SH-SY5Y (cell line): ENCODE results near the gene SYP.

Experiments
- GATA2 ChIP-seq: IDR thresholded peaks from 2 replicates; pipeline ENCODE4 v1.6.1; 2011; ENCODE audit warnings: mild to moderate bottlenecking, low read depth, low read length
- GATA3 ChIP-seq: IDR thresholded peaks from 2 replicates; pipeline ENCODE4 v1.6.1; 2011; ENCODE audit warnings: low read depth, mild to moderate bottlenecking, low read length, moderate library complexity

DNA sequence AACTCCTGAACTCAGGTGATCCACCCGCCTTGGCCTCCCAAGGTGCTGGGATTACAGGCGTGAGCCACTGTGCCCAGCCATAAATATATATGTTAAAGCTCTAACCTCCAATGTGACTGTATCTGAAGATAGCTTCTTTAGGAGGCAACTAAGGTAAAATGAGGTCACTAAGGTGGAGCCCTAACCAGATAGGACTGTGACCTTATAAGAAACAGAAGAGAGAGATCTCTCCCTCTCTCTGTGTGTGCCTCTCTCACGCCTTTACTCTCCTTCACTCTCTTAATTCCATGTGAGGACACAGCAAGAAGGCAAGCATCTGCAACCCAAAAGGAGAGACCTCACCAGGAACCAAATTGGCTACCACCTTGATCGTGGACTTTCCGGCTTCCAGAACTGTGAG is 38.4 kb downstream of the SYP start:
- TF ChIP-seq GATA2, result no peak
- no peak for TF ChIP-seq GATA3
